Smooth muscle cell of the brain vasculature (primary cell): ENCODE measurements around the gene P2RX3.
"Not testable (repeated sequence)": the region's sequence is repeated elsewhere in the genome, so short reads cannot be mapped to it uniquely, and the experiment has no call there.

Experiments
- DNase-seq: peaks from one replicate; pipeline ENCODE4 v3.0.0-alpha.2; 2012; ENCODE audit warnings: low read depth, low spot score

P2RX3 gene

GRCh38 chr11:57324154-57324885 lies 13.8 kb upstream of the P2RX3 start:
- DNase-seq: no peak

- peak; percentile 84 for DNase-seq
Observed at GRCh38 chr11:57324886-57325734, 13.0 kb upstream of the P2RX3 start, which contains the start of gene TNKS1BP1. TSS of gene TNKS1BP1 (minus strand) at chr11:57324952. CDS start at chr11:57321885, 3,067 bp downstream.

DNA sequence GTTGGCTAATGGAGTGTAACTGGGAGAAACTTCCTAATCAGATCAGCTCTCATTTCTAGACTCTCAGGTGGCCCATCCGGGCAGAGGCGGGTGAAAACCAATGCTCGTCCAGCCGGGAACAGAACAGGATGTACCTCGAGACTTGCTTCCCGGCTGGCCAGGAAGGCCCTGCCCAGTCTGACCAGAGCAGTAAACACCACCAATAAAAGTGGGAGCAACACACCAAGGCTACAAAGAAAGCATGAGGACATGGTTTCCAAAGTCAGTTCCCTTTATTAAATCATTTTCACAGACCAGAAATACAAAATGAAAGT lies 12.5 kb upstream of the P2RX3 start:
- no peak for DNase-seq

DNA sequence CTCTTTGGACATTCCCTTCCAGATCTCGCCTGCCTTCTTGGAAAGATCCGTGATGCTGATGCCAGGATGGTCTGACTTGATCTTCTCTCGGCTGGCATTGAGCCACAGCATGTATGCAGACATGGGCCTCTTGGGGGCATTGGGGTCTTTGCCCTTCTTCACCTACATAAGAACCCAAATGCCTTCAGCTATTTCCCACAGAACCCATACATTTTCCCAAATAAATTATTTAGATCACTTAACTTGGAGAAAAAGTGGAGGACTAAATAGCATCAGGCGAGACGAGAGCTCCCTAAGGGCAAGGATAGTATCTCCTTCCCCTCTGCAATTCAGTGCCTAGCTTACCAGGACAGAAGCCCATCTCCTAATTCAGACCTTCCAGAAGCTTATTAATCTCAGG lies 10.4 kb upstream of the P2RX3 start:
- no peak for DNase-seq

GRCh38 chr11:57330029-57330428 lies 8.1 kb upstream of the P2RX3 start:
- no peak for DNase-seq

GRCh38 chr11:57331720-57332119 lies 6.4 kb upstream of the P2RX3 start:
- DNase-seq: no peak

- no peak for DNase-seq
Observed at GRCh38 chr11:57332694-57333440, 5.3 kb upstream of the P2RX3 start.

DNA sequence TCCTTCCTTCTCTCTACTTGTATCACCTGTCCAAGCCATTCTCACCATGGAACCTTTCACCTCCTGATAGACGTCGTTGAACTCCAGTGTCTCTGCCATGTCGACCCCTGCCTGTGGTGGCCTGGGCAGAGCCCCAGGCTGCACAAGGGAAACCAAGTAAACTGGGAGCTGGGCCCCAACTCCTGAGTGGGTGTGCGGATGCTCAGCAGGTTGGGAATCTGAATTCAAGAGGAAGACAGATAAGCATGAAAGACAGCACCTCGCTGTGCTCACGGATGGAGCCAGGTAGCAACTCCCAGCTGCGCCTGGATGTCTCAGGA lies 3.2 kb upstream of the P2RX3 start:
- no peak for DNase-seq

DNA sequence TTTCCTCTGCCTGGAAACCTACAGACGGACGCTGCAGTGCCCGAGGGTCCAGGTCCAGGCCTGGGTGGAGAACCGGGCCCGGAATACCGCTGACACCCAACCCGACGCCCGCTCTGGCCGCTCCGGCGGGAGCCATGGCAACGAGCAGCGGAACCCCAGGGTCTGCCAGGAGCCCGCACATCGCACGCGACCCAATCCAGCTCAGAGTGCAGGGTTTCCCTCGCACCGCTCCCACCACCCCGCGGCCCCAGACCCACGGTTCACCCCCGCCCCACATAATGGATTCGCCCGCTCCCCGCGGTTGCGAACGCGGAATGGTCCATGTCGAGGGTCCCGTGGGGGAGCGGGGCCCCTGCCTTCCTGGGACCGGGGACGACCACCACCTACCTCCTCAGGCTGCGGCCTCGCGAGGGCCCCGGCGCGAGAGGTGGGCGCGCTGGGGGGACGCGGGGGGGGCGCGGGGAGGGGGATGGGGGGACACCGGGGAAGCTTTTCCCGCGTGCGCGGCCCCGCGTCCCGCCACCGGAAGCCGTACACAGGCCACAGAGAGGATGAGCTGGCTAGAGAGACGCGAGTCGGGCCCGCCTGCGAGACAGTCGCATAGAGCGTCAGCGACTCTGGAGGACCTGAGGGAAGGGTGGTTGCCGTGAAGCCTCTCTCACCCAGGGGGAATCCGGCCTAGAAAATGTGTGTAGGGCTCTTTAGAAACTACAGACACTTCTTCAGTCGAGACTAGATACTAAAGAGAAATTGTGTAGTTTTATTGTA lies 2.6 kb upstream of the P2RX3 start, which contains the start of gene SSRP1:
SSRP1 (minus strand) TSS at position 550 of the 768 bp plus-strand sequence. CDS start 771 bp downstream, outside the sequence.
- no peak for DNase-seq

GRCh38 chr11:57336111-57336666 lies 2.0 kb upstream of the P2RX3 start:
- DNase-seq: no peak

GRCh38 chr11:57336856-57337255 lies 1.3 kb upstream of the P2RX3 start:
- not testable (repeated sequence) for DNase-seq

GRCh38 chr11:57339328-57339727 lies 1.2 kb downstream of the P2RX3 start:
- DNase-seq: no peak

DNA sequence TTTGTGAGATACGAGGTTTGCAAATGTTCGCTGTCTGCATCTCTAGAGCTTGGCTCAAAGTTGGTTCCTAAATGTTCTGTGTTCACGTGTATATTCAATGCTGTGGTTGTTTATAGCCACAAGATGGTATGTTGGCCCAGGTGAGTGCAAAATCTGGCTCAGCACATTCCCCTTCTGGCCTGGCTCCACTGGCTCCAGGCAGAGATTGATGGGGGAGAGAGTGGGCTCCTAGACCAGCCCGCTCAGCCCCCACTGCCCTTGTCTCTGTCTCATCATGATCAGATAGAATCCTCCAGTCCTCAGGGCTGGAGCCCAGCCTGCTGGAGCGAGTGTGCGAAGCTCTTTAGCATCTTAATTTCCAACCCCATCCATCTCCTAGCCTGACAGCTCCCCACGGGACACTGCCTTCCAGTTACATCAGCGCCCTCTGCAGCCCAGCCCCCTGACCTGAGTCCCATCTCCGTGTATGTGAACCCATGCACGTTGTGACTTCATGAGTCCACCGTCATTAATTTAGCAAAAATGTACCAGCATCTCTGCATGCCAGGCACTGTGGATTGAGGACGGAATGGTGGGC lies 2.0 kb downstream of the P2RX3 start:
- DNase-seq: no peak

DNA sequence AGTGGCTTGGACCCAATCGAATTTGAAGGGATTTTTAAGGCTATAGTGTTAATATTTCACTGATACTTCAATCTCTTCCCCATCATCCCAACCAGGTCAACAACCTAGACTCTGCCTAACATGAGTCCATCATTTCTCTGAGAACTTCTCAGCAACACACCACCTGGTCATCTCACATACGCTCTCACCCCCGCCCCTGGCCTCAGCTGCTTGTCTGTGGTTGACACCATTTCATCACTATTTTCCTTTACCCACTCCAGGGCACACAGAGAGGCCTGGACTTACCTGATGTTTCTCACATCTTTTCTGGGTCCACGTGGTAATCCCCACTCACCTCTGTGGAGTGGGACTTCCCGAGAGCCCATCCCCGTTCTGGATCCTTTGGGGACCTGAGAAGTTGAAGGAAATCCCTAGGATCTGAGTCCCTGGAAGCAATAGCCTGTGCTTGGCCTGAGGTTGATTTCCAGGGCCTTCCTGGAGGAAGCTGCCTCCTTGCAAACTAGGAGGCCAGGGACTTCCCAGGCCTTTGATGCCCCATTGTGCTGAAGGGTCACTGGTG lies 3.2 kb downstream of the P2RX3 start:
- DNase-seq: no peak

DNA sequence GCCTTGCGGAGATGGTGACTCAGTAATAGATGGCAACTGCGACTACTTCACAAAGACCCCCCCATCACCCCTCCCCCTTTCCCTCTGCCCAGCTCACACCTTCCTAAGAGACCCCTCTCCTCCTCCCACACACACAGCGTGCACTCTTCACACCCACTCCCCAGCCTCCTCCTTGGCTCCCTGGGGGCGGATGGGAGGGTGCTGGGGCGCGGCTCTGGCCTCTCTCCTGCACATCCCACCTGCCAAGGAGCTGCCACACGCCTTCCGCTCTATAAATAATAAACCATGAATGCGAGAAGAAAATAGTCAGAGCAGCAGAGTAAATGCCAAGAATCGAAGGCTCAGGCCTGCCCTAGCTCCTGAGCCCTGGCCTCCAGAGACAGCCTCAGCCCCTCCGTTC lies 4.5 kb downstream of the P2RX3 start:
- DNase-seq: no peak

- DNase-seq: no peak
Observed at GRCh38 chr11:57343825-57344224, 5.7 kb downstream of the P2RX3 start.

DNA sequence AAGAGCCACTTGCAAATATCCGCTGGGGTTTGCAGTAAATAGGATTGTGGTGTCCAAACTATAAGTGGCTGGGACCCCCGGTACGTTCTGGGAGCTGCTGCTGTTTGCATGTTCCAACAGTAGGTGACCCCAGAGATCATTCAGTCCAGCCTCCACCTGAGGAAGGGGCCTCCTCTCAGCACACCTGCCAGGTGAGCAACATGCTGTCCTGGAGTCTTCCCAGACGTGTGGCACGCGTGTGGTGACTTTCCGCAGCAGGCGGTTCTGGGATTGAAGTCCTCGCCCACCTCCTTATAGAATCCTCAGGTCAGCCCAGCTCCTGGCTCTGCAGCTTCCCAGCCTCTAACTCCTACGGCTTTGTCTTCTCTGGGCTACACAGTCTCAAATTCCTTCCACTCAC lies 6.7 kb downstream of the P2RX3 start:
- DNase-seq: no peak

DNA sequence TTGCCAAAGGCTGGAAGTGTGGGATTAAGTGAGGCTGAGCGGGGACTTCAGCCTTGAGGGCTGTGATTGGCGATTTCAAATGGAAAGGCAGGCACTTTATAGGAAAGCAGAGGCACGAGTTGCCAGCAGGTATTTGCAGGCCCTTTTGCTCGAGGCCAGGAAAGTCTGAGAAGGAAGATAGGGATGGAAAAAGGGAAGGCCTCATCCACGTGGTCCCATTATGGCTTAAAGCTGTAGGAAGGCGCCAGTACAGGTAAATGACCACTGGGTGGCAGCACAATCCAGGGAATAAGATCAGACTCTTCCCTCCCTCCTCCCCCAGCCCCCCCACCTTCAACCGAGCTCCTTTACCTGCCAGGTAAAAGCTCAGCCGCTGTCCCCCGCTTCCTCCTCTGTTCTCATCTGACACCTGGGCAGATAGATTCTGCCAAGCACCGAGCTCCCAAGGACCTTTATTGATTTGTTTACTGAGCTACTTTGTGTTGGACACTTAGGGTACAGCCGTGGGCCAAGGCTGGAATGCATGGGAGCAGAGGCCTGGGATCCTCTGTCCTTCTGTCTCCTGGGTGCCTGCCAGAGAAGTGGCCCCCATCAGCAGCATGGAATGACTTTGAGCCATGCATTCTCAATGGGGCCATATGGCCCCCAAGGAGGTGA lies 7.5 kb downstream of the P2RX3 start:
- no peak for DNase-seq

GRCh38 chr11:57347336-57347735 lies 9.2 kb downstream of the P2RX3 start:
- no peak for DNase-seq

DNA sequence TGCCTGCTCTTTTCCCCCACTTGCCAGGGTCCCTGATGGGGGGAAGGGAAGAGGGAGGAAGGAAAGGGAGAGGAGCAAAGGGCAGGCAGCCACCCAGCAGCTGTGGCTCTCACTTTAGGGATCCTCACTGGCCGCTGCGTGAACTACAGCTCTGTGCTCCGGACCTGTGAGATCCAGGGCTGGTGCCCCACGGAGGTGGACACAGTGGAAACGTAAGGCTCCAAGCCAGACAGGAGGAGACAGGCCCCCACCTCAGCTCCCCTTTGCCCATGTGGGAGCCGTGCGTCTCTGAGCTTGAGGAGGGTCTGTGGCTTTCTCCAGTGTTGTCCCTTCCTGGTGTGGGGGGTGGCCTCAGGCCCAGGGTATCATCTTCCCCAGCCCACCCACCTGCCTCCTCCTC lies 9.9 kb downstream of the P2RX3 start:
- DNase-seq: no peak
